B cell (primary cell): ENCODE measurements around the gene KLK6. TPM values are rescaled to one million over a fixed set of nuclear protein-coding genes. Genes with fewer than 3 reads are reported as not detected.

Experiments used
- ATAC-seq: fragments of 200-7000 bp; cut with Tn5 transposase; one replicate; pipeline ENCODE4 v1.10.0; 2021; ENCODE audit warnings: low read depth, mild to moderate bottlenecking, moderate number of reproducible peaks, moderate library complexity
- CTCF ChIA-PET: fragments of 350-600 bp; sonication (Branson Sonifier 250); formaldehyde crosslinking; loops from one replicate; lab custom pipeline; 2021; ENCODE audit warnings: antibody characterized with exemption, inconsistent platforms; lab: Charles Lee
- POLR2A ChIA-PET: fragments of 350-600 bp; sonication (Branson Sonifier 250); formaldehyde crosslinking; loops from one replicate; lab custom pipeline; 2021; ENCODE audit warnings: antibody characterized with exemption; lab: Charles Lee
- DNase-seq: peaks from one replicate; pipeline ENCODE4 v3.0.0; 2013
- H2AFZ ChIP-seq: 2 replicates; pipeline ENCODE4 v1.6.1; 2012; ENCODE audit warnings: mild to moderate bottlenecking, low read depth, low read length; ENCODE audit not compliant: insufficient read depth, poor library complexity, severe bottlenecking
- H3K27ac ChIP-seq, 2 donors: 1 replicate in 1 of 2; 2 replicates in 1 of 2; pipeline ENCODE4 v1.5.1; 2012 to 2013; ENCODE audit warnings: low read length in 2 of 2, mild to moderate bottlenecking in 2 of 2, moderate library complexity in 1 of 2
- H3K27me3 ChIP-seq, 4 experiments: fragments of 200-600 bp in 1 of 4; sonication (generic) in 1 of 4; replicated peaks in 1 of 4; 1 replicate in 2 of 4; 2 replicates in 2 of 4; pipeline versions ENCODE4 v1.6.1 to v1.7.0; 2013 to 2016; ENCODE audit warnings: low read length in 3 of 4, mild to moderate bottlenecking in 2 of 4, mixed read lengths in 1 of 4, moderate library complexity in 1 of 4; ENCODE audit not compliant: insufficient read depth in 4 of 4, control insufficient read depth in 3 of 4; ENCODE audit errors: control extremely low read depth in 1 of 4
- H3K36me3 ChIP-seq, 2 experiments: replicated peaks in 1 of 2; 1 replicate in 1 of 2; 2 replicates in 1 of 2; pipeline versions ENCODE4 v1.6.1 to v1.7.1; 2013; ENCODE audit warnings: low read length in 1 of 2; ENCODE audit not compliant: insufficient read depth in 2 of 2, control insufficient read depth in 1 of 2; ENCODE audit errors: control extremely low read depth in 1 of 2, extremely low read depth in 1 of 2
- H3K4me1 ChIP-seq, 2 donors: fragments of 200-600 bp in 1 of 2; sonication (generic) in 1 of 2; 1 replicate in 1 of 2; 2 replicates in 1 of 2; pipeline versions ENCODE4 v1.5.1 to v1.6.1; 2013 to 2017; ENCODE audit warnings: low read length in 2 of 2; ENCODE audit not compliant: control insufficient read depth in 2 of 2, insufficient read depth in 2 of 2
- H3K4me2 ChIP-seq: replicated peaks from 2 replicates; pipeline ENCODE3; 2012; ENCODE audit warnings: mild to moderate bottlenecking, low read depth, low read length; ENCODE audit not compliant: poor library complexity, severe bottlenecking
- H3K4me3 ChIP-seq, 5 experiments: fragments of 200-600 bp in 1 of 5; sonication (generic) in 1 of 5; 1 replicate in 3 of 5; 2 replicates in 2 of 5; pipeline versions ENCODE4 v1.5.1 to v1.7.0; 2011 to 2016; ENCODE audit warnings: low read length in 4 of 5, mild to moderate bottlenecking in 4 of 5, low read depth in 2 of 5, control low read depth in 1 of 5, moderate library complexity in 1 of 5; ENCODE audit not compliant: insufficient read depth in 1 of 5; ENCODE audit errors: control extremely low read depth in 1 of 5, extremely low read depth in 1 of 5
- H3K79me2 ChIP-seq: fragments of 200-600 bp; sonication (generic); one replicate; pipeline ENCODE4 v1.6.0; 2016; ENCODE audit warnings: low read length; ENCODE audit not compliant: control insufficient read depth, insufficient read depth
- H3K9ac ChIP-seq: fragments of 200-600 bp; sonication (generic); 2 replicates; pipeline ENCODE4 v1.6.1; 2017; ENCODE audit warnings: mild to moderate bottlenecking, low read length, moderate library complexity
- H3K9me3 ChIP-seq, 3 donors: one replicate each; pipeline versions ENCODE4 v1.6.1 to v1.7.1; 2013; ENCODE audit warnings: low read length in 2 of 3; ENCODE audit not compliant: control insufficient read depth in 2 of 3, insufficient read depth in 1 of 3; ENCODE audit errors: control extremely low read depth in 1 of 3
- H4K20me1 ChIP-seq: 2 replicates; pipeline ENCODE4 v1.6.0; 2012; ENCODE audit warnings: mild to moderate bottlenecking, low read length; ENCODE audit not compliant: insufficient read depth, control insufficient read depth, poor library complexity, severe bottlenecking
- H3K27ac Mint-ChIP-seq: one replicate; pipeline ENCODE4 v1.8.0; 2021; ENCODE audit warnings: mixed read lengths
- H3K27me3 Mint-ChIP-seq: one replicate; pipeline ENCODE4 v1.8.0; 2021; ENCODE audit warnings: mixed read lengths
- H3K4me1 Mint-ChIP-seq: one replicate; pipeline ENCODE4 v1.8.0; 2021; ENCODE audit warnings: mixed read lengths
- H3K4me3 Mint-ChIP-seq: one replicate; pipeline ENCODE4 v1.8.0; 2021; ENCODE audit warnings: mixed read lengths
- H3K9me3 Mint-ChIP-seq: one replicate; pipeline ENCODE4 v1.8.0; 2022; ENCODE audit warnings: mixed read lengths; ENCODE audit not compliant: insufficient read depth
- EZH2 ChIP-seq: IDR thresholded peaks from 2 replicates; pipeline ENCODE4 v1.6.1; 2012; ENCODE audit warnings: borderline replicate concordance, low read depth, mild to moderate bottlenecking, moderate library complexity, low read length; ENCODE audit not compliant: insufficient read depth, poor library complexity, severe bottlenecking
- WGBS: methylation state at CpG from one replicate; pipeline ENCODE4 v1.1.5; 2013; ENCODE audit warnings: missing lambda C conversion rate; ENCODE audit not compliant: insufficient coverage; 5-methylcytosine and 5-hydroxymethylcytosine counted together
- intact Hi-C: fragments of 100-400 bp; cut with micrococcal nuclease; formaldehyde crosslinking; loops from one replicate; pipeline ENCODE4 v1.10.0; 2022
- polyA plus RNA-seq: library from polyadenylated mRNA; depleted of rRNA; stranded (reverse); fragments of >200 nt; gene quantifications from 2 replicates; pipeline ENCODE4 v1.2.3, GENCODE V29; 2012
- total RNA-seq, 2 donors: library from RNA; stranded (reverse); fragments of 120-200 nt in 1 of 2; gene quantifications; 1 replicate in 1 of 2; 2 replicates in 1 of 2; pipeline versions ENCODE4 v1.2.3 to v1.2.4, GENCODE V29; 2013 to 2022
- TF ChIP-seq, protein P1 (sequence below): fragments of 200-600 bp; IDR thresholded peaks from one replicate; pipeline ENCODE4 v1.8.0; 2022; ENCODE audit warnings: antibody characterized with exemption, mild to moderate bottlenecking

The KLK6 gene
- total and polyA plus RNA-seq, 2 donors (not counting 1 experiment from before 2014, with no cell fraction given) = not detected

DNA sequence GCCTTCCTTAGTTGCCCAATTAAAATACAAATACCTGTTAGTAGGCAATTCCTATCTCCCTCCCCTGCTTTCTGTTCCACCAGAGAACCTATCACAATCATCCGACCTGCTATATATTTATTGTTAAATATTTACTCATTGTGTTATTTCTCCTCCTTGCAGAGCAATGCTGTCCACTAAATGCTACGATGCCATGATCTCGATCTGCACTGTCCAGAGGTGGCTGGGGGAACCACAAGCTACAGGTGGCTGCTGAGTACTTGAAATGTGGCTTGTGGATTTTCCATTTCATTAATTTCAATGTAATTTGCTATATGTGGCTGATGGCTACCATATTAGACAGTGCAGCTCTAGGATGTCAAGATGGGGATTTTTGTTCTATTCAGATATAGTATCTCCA, 5.1 kb downstream of the KLK6 start:
- Histone ChIP-seq H4K20me1 (no peaks in the 10 kb centered on the region), H3K9ac (no peak overlapping the region), H3K4me3 (no peak overlapping the region), H3K27ac (no peak overlapping the region), H3K36me3 (no peaks in the 10 kb centered on the region), H3K4me1 (no peaks in the 10 kb centered on the region), H3K79me2 (no peaks in the 10 kb centered on the region), H3K27me3 (peaks cover 0 to 9% (median 0%) of the 10 kb centered on the region in 4 experiments), H3K4me2 (no peak overlapping the region), H2AFZ (no peak overlapping the region), H3K9me3 (peaks cover 0 to 10% (median 0%) of the 10 kb centered on the region in 3 donors)
- TF ChIP-seq EZH2 = no peak
- TF ChIP-seq, protein P1, sequence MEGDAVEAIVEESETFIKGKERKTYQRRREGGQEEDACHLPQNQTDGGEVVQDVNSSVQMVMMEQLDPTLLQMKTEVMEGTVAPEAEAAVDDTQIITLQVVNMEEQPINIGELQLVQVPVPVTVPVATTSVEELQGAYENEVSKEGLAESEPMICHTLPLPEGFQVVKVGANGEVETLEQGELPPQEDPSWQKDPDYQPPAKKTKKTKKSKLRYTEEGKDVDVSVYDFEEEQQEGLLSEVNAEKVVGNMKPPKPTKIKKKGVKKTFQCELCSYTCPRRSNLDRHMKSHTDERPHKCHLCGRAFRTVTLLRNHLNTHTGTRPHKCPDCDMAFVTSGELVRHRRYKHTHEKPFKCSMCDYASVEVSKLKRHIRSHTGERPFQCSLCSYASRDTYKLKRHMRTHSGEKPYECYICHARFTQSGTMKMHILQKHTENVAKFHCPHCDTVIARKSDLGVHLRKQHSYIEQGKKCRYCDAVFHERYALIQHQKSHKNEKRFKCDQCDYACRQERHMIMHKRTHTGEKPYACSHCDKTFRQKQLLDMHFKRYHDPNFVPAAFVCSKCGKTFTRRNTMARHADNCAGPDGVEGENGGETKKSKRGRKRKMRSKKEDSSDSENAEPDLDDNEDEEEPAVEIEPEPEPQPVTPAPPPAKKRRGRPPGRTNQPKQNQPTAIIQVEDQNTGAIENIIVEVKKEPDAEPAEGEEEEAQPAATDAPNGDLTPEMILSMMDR = no peak
- POLR2A ChIA-PET = no interaction called here
- no peak for DNase-seq
- Mint-ChIP-seq H3K4me1 (no peaks in the 10 kb centered on the region), H3K4me3 (no peak overlapping the region), H3K27me3 (peaks cover 24% of the 10 kb centered on the region), H3K27ac (no peak overlapping the region), H3K9me3 (peaks cover 3% of the 10 kb centered on the region)
- no CpG with 5 or more reads among the region's 3 CpGs for WGBS
- CTCF ChIA-PET = no interaction called here
- ATAC-seq = no peak
- intact Hi-C loops = no loop called here

DNA sequence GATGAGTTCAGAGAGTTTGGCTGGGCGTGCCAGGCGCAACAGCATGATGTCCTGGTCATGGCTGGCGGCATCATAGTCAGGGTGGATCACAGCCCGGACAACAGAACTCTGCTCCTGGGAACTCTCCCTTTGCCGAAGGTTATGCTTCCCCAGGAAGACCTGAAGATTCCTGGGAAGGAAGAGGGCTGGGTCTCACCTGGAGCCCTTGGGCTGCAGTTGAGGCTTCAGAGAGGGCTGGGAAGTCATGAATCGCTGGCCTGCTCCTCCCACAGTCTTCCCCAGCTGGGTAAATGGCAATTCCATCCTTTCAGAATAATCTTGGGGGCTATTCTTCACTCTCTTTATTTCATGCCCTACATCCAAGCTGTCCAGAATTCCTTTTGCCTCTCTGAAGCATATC, 6.0 kb downstream of the KLK6 start:
- H3K4me3 Mint-ChIP-seq = no peak overlapping the region
- no peaks in the 10 kb centered on the region for H3K4me1 Mint-ChIP-seq
- DNase-seq (no peak), ATAC-seq (no peak)
- Histone ChIP-seq H3K36me3 (no peaks in the 10 kb centered on the region), H3K4me3 (no peak overlapping the region), H3K9me3 (peaks cover 0 to 13% (median 0%) of the 10 kb centered on the region in 3 donors), H3K4me2 (no peak overlapping the region), H4K20me1 (no peaks in the 10 kb centered on the region), H3K9ac (no peak overlapping the region), H3K27ac (no peak overlapping the region), H3K27me3 (peaks cover 0 to 3% (median 0%) of the 10 kb centered on the region in 4 experiments), H3K4me1 (no peaks in the 10 kb centered on the region), H2AFZ (no peak overlapping the region), H3K79me2 (no peaks in the 10 kb centered on the region)
- intact Hi-C loops = no loop called here
- CTCF ChIA-PET = no interaction called here
- no peak for TF ChIP-seq EZH2
- TF ChIP-seq, protein P1 = no peak
- peaks cover 3% of the 10 kb centered on the region for H3K9me3 Mint-ChIP-seq
- no peak overlapping the region for H3K27ac Mint-ChIP-seq
- WGBS = 96% methylated on average over 5 of the region's 6 CpGs
- POLR2A ChIA-PET = no interaction called here
- peaks cover 30% of the 10 kb centered on the region for H3K27me3 Mint-ChIP-seq
